Central memory CD4-positive, alpha-beta T cell (primary cell): ENCODE measurements around the gene CFAP70.
"Not testable (repeated sequence)": the region's sequence is repeated elsewhere in the genome, so short reads cannot be mapped to it uniquely, and the experiment has no call there.

Source experiments
- DNase-seq: peaks from one replicate; pipeline ENCODE4 v3.0.0; 2022
- total RNA-seq, 3 experiments: gene quantifications; one replicate each; lab custom pipeline; 2026; lab: John Stamatoyannopoulos, UW

Gene CFAP70
- 0.99 to 14.5 (median 5.5) reads per million in 3 experiments for total RNA-seq

DNA sequence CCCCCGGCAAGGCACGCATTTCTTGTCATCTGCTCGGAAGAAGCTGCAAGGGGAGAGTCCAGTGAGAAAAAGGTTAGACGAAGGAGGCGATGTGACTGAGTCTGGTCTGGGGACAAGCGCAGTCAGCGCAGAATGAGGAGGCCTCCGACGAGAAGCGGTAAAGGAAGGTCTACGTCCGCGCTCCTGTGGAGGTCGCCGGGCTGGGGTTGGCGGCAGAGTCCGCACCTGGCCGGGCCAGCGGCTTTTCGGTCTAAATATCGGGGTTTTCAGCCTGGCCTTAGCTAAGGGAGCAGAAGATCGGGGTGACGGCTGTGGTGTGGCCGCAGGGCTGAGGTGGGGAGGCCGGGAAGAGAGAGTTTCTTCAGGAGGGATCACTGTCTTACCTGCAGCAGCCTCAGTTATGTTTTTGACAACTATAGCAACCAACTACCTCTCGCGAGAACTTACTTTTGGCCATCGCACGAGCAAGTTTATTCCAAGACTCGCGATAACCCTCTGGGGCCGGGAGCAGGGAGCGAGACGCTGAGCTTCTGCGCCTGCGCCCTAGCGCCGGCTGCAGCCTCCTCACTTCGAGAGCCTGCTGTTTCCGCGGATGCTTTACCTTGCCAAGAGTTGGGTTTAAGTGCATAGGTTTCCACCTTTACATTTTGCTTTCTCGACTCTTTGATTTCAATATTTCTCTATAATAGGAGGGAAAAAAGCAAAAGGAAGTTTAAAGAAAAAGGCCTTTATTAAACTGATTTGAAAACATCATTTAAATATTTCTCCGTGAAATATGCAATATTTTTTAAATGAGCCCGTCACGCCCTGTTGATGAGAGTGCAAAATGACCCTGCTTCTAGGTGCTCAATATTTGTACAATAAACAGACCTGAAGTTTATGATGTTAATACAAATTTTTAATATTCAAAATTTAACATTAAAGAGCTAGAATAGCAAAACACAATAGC lies at the start of gene CFAP70:
Gene CFAP70 (minus strand): TSS at position 534 of the 949 bp plus-strand sequence. CDS start 4,068 bp downstream, outside the sequence.
- peak; percentile 95 for DNase-seq

DNA sequence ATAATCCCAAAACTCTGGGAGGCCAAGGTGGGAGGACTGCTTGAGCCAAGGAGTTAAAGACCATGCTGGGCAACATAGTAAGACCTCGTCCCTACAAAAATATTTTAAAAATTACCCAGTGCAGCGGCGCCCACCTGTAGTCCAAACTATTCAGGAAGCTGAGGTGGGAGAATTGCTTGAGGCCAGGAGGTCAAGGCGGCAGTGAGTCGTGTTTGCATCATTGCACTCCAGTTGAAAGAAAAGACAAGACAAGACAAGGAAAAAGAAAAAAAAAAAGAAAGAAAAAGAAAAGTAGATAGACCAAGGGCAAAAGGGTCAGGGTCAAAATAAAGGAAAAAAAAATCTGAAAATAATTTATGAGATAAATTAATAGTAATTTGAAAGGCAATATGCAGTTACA lies 49.4 kb upstream of the CFAP70 start:
- DNase-seq, result no peak

GRCh38 chr10:73407495-73407894 lies 48.8 kb upstream of the CFAP70 start:
- DNase-seq, result no peak

DNA sequence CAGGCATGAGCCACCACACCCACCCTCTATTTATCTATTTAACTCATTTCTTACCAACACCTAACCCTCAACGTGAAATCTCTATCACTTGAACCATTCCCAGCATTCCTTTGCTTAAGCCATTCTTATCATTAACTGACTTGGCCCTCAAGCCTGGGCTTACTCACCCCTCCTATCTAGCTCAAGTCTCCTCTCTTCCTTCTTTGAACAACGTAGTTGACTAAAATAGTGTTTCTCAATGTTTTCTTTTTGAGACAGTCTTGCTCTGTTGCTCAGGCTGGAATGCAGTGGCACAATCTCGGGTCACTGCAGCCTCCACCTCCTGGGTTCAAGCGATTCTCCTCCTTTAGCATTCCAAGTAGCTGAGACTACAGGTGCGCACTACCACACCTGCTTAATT lies 48.2 kb upstream of the CFAP70 start:
- DNase-seq, result no peak

- no peak for DNase-seq
These were observed 46.9 kb upstream of the CFAP70 start for GRCh38 chr10:73405556-73405955.

DNA sequence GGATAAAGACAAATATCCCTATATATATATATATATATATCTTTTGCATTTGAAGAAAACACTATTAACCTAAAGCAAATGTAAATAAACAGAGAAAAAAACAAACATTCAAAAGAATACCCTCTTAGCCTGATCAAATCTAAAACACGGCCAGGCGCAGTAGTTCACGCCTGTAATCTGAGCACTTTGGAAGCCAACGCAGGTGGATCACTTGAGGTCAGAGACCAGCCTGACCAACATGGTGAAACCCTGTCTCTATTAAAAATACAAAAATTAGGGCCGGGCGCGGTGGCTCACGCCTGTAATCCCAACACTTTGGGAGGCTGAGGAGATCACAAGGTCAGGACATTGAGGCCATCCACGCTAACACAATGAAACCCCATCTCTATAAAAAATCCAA lies 46.0 kb upstream of the CFAP70 start:
- no peak for DNase-seq

- no peak for DNase-seq
These were observed 43.0 kb upstream of the CFAP70 start for GRCh38 chr10:73401636-73402035.

- no peak for DNase-seq
These were observed 40.4 kb upstream of the CFAP70 start for GRCh38 chr10:73399063-73399462.

- no peak for DNase-seq
These were observed 39.4 kb upstream of the CFAP70 start for GRCh38 chr10:73398024-73398423.

DNA sequence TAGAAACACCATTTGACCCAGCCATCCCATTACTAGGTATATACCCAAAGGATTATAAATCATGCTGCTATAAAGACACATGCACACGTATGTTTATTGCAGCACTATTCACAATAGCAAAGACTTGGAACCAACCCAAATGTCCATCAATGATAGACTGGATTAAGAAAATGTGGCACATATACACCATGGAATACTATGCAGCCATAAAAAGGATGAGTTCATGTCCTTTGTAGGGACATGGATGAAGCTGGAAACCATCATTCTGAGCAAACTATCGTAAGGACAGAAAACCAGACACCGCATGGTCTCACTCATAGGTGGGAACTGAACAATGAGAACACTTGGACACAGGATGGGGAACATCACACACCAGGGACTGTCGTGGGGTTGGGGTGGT lies 35.7 kb upstream of the CFAP70 start:
- DNase-seq, result not testable (repeated sequence)

DNA sequence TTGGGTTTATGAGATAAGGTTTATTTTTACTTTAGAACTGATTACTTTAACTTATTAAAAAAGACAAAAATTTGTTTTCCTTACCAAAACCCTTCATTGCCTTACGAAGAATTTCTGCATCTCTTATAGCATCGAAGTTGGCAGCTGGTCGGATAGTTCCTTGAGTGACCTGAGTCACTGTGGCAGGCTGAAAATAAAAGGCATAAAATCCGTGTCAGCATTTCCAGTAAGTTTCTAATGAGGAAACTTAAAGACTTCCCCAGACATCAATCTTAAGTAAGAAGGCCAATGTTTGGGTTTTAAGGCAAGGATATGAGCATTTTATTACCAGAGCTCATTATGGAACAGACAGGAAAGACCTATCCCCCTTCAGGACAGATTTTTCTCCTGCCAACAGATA lies 29.6 kb upstream of the CFAP70 start:
- DNase-seq, result no peak

- no peak for DNase-seq
These were observed 27.9 kb upstream of the CFAP70 start for GRCh38 chr10:73386583-73386982.

GRCh38 chr10:73379064-73379748 lies 20.5 kb upstream of the CFAP70 start:
- DNase-seq, result no peak

DNA sequence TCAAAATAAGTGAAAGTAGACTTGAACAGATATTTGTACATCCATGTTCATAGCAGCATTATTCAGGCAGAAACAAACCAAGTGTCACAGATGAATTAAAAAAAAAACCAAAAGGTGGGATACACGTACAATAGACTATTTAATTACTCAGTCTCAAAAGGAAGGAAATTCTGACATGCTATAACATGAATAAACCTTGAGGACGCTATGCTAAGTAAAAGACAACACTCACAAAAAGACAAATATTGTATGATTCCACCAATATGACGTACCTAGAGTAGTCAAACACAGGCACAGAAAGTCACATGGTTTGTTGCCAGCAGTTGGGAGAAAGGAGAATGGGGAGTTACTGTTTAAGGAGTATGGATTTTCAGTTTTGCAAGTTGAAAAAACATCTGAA lies 18.0 kb upstream of the CFAP70 start:
- no peak for DNase-seq

DNA sequence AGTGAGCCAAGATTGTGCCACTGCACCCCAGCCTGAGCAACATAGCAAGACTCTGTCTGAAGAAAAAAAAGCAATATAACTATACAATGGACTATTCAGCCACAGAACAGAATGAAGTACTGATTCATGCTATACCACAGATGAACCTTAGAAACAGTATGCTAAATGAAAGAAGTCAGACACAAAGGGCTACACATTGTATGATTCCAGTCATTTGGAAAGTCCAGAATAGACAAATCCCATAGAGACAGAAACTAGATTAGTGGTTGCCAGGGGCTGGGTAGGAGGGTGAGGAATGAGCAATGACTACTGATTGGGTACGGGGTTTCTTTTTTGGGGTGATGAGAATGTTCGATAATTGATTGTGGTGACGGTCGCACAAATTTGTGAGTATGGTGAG lies 9.6 kb upstream of the CFAP70 start:
- DNase-seq, result no peak

GRCh38 chr10:73366381-73367298 lies 8.0 kb upstream of the CFAP70 start:
- no peak for DNase-seq

DNA sequence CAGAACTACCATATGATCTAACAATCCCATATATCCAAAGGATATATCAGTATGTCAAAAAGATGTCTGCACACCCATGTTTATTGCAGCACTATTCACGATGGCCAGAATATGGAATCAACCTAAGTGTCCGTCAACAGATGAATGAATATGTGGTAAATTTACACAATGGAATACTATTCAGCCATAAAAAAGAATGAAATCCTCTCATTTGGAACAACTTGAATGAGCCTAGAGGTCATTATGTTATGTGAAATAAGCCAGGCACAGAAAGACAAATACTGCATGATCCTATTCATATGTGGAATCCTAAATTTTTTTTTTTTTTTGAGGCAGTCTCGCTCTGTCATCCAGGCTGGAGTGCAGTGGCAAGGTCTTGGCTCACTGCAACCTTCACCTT lies 6.3 kb upstream of the CFAP70 start:
- no peak for DNase-seq

- no peak for DNase-seq
These were observed 828 bp upstream of the CFAP70 start for GRCh38 chr10:73359492-73359891.

DNA sequence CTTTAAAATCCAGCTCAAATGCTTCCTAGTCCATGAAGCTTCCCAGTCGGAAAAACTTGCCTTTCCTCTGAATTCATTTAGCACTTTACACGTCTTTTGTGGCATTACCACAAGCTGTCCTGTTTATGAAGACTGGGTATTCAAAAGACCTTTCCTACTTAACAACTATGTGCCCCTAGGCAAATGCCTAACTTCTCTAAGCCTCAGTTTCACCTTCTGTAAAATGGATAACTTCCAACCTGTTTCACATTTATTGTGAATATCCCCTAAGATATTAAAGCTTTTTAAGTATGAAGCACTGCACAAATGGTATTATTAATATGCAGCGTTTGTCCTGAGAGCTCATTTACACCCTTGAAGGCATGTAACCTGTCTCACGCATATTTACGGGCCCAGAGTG lies 843 bp downstream of the CFAP70 start:
- no peak for DNase-seq

DNA sequence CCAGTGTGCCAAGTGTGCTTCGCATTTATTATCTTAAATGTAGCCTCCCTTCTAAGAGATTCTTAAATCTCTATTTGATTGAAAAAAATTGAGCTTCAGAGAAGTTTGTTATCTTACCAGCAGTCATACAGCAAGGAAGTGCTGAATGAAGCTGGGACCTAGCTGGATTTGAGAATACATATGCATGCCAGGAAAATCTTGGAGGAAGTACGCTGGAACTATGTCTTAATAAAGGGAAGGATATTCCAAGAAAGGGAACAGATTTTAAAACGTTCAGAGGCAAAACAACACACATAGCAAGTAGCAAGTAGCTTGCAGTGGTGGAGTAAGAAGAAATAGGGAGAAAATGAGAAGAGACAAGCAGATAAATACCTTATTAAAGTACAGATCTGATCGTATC lies 1.5 kb downstream of the CFAP70 start:
- no peak for DNase-seq

DNA sequence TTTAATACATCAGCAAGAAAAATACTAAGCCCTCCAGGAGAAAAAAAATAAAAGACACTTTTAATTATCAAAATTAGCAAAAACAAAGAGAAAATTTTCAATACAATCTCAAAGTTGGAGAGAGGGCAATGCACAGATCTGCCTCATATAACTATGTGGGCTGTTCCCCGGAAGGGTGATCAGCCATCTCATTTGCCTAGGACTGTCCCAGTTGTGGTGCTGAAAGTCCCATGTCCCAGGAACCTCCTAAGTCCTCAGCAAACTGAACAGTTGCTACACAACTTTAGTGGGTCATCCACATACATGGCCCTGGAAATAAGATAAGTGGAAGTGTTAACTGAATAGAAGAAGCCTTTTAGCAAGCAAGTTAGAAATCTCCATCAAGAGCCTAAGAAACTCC lies 14.4 kb downstream of the CFAP70 start:
- no peak for DNase-seq

DNA sequence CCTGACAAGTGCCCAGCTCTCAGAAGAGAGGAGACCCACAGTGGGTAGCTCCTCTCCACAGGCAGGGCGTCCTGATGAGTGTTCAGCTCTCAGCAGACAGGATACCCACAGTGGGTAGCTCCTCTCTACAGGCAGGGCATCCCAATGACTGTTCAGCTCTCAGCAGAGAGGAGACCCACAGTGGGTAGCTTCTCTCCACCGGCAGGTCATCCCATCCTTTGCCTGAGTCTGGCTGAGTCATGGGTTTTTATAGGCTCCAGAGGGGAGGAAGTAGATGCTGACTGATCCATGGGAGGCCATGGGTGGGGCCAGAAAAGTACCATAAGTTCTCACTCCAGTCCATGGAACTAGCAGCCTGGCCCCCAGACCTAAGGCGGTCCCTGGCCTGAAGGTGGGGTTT lies 18.5 kb downstream of the CFAP70 start:
- no peak for DNase-seq

GRCh38 chr10:73339436-73339835 lies 19.2 kb downstream of the CFAP70 start:
- no peak for DNase-seq
